ENCODE data around the gene CCSER1.
"Not testable (repeated sequence)": the region's sequence is repeated elsewhere in the genome, so short reads cannot be mapped to it uniquely, and the experiment has no call there.

Gene CCSER1

GRCh38 chr4:90456891-90457290 is 329.7 kb downstream of the CCSER1 start:
- DNase-seq, result no peak

- no peak for DNase-seq
Observed at GRCh38 chr4:90457817-90458216, 330.6 kb downstream of the CCSER1 start.

GRCh38 chr4:90458576-90458975 is 331.4 kb downstream of the CCSER1 start:
- no peak for DNase-seq

DNA sequence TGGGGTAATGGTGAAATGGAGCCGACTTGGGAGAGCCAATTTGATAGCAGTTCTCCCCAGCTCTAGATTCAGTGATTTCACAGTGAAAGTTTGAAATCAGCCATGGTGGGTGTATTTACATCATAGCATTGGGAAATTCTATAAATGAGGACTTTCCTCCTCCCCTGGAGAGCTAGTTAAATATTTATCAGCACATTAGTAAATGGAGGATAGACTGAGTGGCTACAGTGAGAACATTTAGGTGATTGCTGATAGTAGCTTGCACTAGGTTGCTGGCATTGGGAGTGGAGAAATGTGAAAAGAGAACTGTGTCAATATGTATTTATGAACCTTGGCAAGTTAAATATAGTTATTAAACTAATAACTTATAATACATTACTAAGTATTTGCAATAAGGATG is 347.3 kb downstream of the CCSER1 start:
- DNase-seq, result no peak

DNA sequence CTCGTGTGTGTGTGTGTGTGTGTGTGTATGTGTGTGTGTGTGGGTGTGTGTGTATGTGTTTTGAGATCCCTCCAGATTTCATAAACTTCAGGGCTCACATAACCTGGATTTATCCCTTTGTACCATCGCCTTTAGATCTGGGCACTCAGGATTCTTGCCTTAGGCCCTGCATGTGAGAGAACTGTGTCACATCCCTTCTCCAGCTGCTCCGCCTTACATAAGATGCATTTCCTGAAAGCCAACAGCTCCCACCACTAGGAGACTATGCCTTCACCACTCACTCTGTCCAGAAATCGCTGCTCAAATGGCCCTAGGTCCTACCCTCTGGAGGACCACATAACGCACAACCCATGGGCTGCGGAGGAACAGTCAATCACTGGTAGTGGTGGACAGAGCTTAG is 348.8 kb downstream of the CCSER1 start:
- no peak for DNase-seq

GRCh38 chr4:90476586-90476985 is 349.4 kb downstream of the CCSER1 start:
- DNase-seq, result no peak

GRCh38 chr4:90484894-90485293 is 357.7 kb downstream of the CCSER1 start:
- not testable (repeated sequence) for DNase-seq

- no peak for DNase-seq
Observed at GRCh38 chr4:90486346-90486745, 359.2 kb downstream of the CCSER1 start.

DNA sequence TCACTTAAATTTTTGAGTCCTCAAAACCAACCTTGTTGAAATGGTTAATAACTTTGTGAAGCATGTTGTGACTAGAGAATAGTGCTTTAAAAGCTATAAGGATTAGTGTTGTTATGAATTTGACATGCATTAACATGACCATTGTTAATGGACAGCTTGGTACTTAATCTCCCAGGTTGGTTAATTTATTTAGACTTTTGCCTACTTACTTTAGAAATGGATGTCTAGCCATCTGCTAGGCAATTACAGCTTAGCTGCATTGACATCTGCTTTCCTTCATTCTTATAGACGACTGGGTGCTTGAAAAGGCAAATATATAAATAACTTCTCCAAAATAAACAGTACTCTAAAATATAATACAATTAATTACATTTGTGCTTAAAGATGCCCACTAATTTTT is 368.0 kb downstream of the CCSER1 start:
- DNase-seq, result no peak

DNA sequence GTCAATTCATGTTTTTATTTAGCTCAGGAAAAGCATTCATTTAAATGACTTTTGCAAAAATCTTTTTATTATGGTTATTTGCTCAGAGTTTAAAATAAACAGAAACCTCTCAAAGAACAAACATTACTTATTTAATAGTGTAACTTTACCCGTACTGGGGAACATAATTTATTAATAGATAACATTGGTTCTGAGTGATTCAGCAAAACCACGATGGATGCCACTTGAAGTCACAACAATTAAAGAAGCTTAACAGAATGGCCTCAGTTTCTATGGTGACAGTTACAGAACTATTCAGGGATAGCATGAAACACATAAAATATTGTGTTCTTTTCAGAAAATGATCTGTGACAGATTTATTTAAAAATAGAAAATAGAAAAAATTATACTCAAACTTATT is 368.7 kb downstream of the CCSER1 start:
- no peak for DNase-seq

DNA sequence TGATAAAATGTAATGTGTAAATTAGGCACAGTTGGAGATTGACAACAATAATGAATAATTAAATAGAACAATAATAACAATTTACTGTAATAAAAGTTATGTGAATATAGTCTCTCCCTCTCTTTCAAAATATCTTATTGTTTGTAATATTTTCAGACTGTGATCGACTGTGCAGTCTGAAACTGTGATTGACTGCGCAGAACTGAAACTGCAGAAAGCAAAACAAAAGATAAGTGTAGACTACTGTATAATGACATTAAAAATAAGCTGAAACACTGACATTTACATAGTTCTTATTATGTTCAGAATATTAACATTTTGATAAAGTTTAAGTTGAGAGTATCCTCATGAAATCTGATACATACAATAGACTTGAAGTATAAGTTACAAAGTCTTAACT is 371.0 kb downstream of the CCSER1 start:
- no peak for DNase-seq

GRCh38 chr4:90503677-90504076 is 376.5 kb downstream of the CCSER1 start:
- DNase-seq, result no peak

- DNase-seq, result no peak
Observed at GRCh38 chr4:90515191-90515590, 388.0 kb downstream of the CCSER1 start.

DNA sequence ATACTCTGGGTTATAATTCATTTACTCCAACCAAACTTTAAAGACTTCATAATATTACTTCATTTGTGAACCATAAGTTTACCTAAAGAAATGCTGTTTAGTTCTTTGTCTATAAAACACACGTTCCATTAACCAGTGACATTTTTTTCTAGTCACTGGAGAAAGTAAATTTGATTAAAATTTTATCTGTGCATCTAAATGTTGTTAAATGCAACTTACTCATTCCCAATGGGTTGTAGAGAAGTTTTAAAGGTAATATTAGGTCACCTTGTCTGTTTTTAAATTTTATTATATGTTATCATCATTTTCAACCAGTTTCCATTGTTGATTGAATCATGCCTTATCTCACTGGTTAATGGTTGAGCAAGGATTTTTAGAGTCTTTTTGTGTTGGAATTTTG is 401.4 kb downstream of the CCSER1 start:
- no peak for DNase-seq

- DNase-seq, result no peak
Observed at GRCh38 chr4:90536408-90536807, 409.2 kb downstream of the CCSER1 start.

DNA sequence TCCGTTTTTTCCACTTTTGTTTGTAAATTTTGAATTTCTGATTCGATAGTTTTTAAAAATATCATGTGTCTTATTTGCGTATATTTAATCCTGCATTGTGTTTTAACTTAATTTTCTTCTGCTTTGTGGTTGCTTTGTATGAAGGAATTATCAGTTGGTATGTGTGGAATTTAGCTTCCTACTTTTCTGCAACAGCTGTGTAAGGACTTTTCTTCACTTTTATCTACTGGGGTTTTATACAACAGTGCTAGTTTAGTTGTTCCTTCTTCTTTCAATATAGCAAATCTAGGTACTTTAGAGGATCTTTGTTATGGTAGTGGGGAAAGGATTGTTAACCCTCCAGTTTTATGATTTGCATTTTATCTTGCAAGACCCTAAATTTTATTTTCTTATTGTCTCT is 410.3 kb downstream of the CCSER1 start:
- DNase-seq, result no peak

GRCh38 chr4:90540536-90540935 is 413.3 kb downstream of the CCSER1 start:
- DNase-seq, result no peak

DNA sequence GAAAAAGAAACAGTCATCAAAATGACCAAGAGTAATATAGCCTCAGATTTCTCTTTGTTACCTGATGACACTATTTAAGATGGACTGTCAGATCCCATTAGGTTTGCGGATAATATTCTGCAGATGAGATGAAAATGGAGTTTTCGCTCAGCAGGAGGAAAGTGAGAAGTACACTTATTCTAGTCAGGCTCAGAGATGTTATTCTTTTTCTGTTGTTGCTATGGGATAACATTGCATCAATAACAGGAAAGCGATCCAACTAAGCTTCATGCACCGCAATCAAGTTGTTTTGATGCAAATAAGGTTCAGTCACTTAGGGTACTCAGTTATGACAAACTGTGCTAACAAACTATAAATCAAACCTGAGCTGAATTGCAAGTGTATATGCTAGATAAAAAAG is 415.0 kb downstream of the CCSER1 start:
- no peak for DNase-seq

DNA sequence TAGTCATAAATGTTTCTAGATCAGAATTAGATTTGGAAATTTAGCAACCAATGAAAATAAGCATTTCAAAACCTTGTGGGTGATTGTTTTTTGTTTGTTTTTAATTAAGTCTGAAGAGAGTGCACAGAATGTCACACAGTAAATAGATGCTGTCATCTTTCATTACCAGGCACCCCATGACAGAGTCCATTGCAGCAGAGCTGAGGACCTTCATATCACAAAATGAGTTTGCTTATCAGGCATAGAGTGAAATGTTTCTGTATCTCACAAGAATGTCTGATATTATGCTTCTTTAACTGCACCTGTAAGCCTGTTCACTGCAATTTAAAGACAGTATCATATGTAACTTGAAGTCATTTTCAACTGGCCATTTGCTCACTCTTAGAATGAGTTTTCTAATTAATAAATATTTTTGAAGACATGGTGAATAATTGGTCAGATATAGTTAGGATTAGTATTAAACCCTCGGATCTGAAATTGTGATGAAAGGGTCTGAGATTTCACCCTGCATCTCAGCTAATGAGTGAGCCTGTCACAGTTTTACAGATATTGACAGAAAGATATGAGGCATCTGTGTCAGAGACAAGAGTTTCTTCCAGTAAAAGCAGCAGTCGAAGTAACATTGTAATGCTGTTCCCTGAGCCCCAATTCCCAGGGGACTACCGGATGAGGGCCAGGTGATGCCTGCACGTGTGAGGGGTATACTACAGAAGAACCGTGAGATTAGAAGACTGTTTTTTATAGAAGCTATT is 416.4 kb downstream of the CCSER1 start:
- DNase-seq, result no peak

- no peak for DNase-seq
Observed at GRCh38 chr4:90544532-90545045, 417.4 kb downstream of the CCSER1 start.

- no peak for DNase-seq
Observed at GRCh38 chr4:90545380-90545779, 418.2 kb downstream of the CCSER1 start.

DNA sequence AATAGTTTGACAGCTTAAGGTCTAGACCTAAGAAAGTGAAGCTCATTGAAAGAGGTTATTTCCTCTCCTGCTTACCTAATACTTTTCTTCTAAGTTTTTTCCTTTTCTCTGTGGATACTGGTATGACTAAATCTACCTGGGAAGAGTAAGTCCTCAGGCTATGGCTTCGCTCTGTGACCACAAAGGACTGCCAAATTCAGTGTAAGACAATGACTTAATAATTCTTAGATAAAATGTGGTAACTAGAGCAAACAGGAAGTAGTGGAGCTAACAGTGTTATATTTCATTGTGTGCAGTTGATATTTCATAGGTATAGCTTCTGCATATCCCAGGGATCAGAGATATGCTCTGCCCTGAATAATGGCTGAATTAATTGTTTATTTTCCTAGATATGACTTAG is 418.9 kb downstream of the CCSER1 start:
- DNase-seq, result peak in 2 of 4 experiments; percentile 6 to 7

DNA sequence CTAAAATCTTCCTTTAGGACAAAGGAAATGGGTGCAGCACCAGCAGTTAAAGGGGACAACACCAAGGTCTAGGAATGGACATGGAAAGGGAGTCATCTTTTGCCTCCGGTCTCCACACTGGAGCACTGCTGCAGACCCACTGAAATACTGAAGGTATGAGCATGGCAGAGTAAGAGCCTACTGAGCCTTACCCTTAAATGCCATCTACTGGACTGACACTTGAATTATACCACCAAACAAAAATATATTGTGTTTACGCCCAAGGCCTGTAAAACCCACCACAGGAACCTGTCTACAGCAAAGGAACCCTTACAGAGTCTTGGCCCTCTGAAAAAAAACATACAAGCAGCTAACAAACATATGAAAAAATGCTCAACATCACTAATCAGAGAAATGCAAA is 443.4 kb downstream of the CCSER1 start:
- no peak for DNase-seq

- no peak for DNase-seq
Observed at GRCh38 chr4:90572996-90573395, 445.8 kb downstream of the CCSER1 start.

GRCh38 chr4:90575371-90575770 is 448.2 kb downstream of the CCSER1 start:
- DNase-seq, result no peak
